ENCODE data around the gene OPCML. TPM values are rescaled to one million over a fixed set of nuclear protein-coding genes. Genes with fewer than 3 reads are reported as not detected.

OPCML gene
- total RNA-seq, 1 donor from 2014 or later = not detected

- no peak for TF ChIP-seq POLR2A (IDR thresholded peaks at IDR 0.05)
- TF ChIP-seq, protein P1, sequence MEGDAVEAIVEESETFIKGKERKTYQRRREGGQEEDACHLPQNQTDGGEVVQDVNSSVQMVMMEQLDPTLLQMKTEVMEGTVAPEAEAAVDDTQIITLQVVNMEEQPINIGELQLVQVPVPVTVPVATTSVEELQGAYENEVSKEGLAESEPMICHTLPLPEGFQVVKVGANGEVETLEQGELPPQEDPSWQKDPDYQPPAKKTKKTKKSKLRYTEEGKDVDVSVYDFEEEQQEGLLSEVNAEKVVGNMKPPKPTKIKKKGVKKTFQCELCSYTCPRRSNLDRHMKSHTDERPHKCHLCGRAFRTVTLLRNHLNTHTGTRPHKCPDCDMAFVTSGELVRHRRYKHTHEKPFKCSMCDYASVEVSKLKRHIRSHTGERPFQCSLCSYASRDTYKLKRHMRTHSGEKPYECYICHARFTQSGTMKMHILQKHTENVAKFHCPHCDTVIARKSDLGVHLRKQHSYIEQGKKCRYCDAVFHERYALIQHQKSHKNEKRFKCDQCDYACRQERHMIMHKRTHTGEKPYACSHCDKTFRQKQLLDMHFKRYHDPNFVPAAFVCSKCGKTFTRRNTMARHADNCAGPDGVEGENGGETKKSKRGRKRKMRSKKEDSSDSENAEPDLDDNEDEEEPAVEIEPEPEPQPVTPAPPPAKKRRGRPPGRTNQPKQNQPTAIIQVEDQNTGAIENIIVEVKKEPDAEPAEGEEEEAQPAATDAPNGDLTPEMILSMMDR (IDR thresholded peaks at IDR 0.05) = no peak
- no peak for TF ChIP-seq POLR2AphosphoS5 (IDR thresholded peaks at IDR 0.05; ENCODE audit: insufficient read depth in 1 of 2, low read depth in 1 of 2)
- intact Hi-C loops (cut with DNase I) = no loop called here
- Histone ChIP-seq H3K27ac (no peak overlapping the region), H3K4me3 (no peak overlapping the region), H3K27me3 (no peaks in the 10 kb centered on the region), H3K9me3 (no peaks in the 10 kb centered on the region), H3K4me1 (no peaks in the 10 kb centered on the region), H3K36me3 (no peaks in the 10 kb centered on the region)
- DNase-seq (ENCODE audit: extremely low spot score in 2 of 2) = no peak
These were observed 673.0 kb downstream of the OPCML start for GRCh38 chr11:132859306-132859705.

- TF ChIP-seq, protein P1 (IDR thresholded peaks at IDR 0.05) = no peak
- TF ChIP-seq POLR2A (IDR thresholded peaks at IDR 0.05) (no peak), POLR2AphosphoS5 (IDR thresholded peaks at IDR 0.05; ENCODE audit: insufficient read depth in 1 of 2, low read depth in 1 of 2) (no peak)
- H3K36me3 ChIP-seq = no peaks in the 10 kb centered on the region
- no peak for DNase-seq (ENCODE audit: extremely low spot score in 2 of 2)
- H3K4me1 ChIP-seq = no peaks in the 10 kb centered on the region
- H3K4me3 ChIP-seq = no peak overlapping the region
- no peaks in the 10 kb centered on the region for H3K27me3 ChIP-seq
- no peak overlapping the region for H3K27ac ChIP-seq
- no peaks in the 10 kb centered on the region for H3K9me3 ChIP-seq
- intact Hi-C loops (cut with DNase I) = no loop called here
These were observed 674.1 kb downstream of the OPCML start for GRCh38 chr11:132858223-132858622.

DNA sequence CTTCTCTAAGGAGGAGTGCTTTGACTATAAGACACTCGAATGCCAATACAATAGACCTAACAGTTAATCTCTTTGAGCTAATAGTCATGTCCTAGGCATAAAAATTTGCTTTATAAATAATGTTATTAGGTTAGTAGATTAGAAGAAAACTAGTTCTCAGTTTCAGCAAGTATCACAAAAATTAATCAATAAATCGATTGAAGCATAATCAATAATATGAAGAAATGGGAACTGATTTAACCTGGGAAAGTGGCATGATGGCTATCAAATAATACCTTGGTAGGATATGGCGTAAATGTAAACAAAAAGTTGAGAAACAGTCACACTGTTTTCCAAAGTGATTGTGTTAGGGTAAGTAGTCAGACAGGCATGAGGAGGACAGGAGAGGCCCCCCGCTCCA is 676.3 kb downstream of the OPCML start:
- intact Hi-C loops (cut with DNase I) = no loop called here
- Histone ChIP-seq H3K9me3 (no peaks in the 10 kb centered on the region), H3K4me1 (no peaks in the 10 kb centered on the region), H3K4me3 (no peak overlapping the region), H3K27me3 (no peaks in the 10 kb centered on the region), H3K36me3 (no peaks in the 10 kb centered on the region), H3K27ac (no peak overlapping the region)
- TF ChIP-seq POLR2AphosphoS5 (IDR thresholded peaks at IDR 0.05; ENCODE audit: insufficient read depth in 1 of 2, low read depth in 1 of 2) (no peak), POLR2A (IDR thresholded peaks at IDR 0.05) (no peak)
- TF ChIP-seq, protein P1 (IDR thresholded peaks at IDR 0.05) = no peak
- no peak for DNase-seq (ENCODE audit: extremely low spot score in 2 of 2)

GRCh38 chr11:132855516-132855915 is 676.8 kb downstream of the OPCML start:
- intact Hi-C loops (cut with DNase I) = no loop called here
- H3K36me3 ChIP-seq = no peaks in the 10 kb centered on the region
- TF ChIP-seq, protein P1 (IDR thresholded peaks at IDR 0.05) = no peak
- no peak for TF ChIP-seq POLR2A (IDR thresholded peaks at IDR 0.05)
- TF ChIP-seq POLR2AphosphoS5 (IDR thresholded peaks at IDR 0.05; ENCODE audit: insufficient read depth in 1 of 2, low read depth in 1 of 2) = no peak
- no peaks in the 10 kb centered on the region for H3K9me3 ChIP-seq
- H3K27ac ChIP-seq = no peak overlapping the region
- H3K4me1 ChIP-seq = no peaks in the 10 kb centered on the region
- no peak for DNase-seq (ENCODE audit: extremely low spot score in 2 of 2)
- no peak overlapping the region for H3K4me3 ChIP-seq
- H3K27me3 ChIP-seq = no peaks in the 10 kb centered on the region

GRCh38 chr11:132853886-132854285 is 678.4 kb downstream of the OPCML start:
- Histone ChIP-seq H3K27ac (no peak overlapping the region), H3K4me1 (no peaks in the 10 kb centered on the region), H3K4me3 (no peak overlapping the region), H3K36me3 (no peaks in the 10 kb centered on the region), H3K9me3 (no peaks in the 10 kb centered on the region), H3K27me3 (no peaks in the 10 kb centered on the region)
- no peak for TF ChIP-seq POLR2AphosphoS5 (IDR thresholded peaks at IDR 0.05; ENCODE audit: insufficient read depth in 1 of 2, low read depth in 1 of 2)
- TF ChIP-seq, protein P1 (IDR thresholded peaks at IDR 0.05) = no peak
- TF ChIP-seq POLR2A (IDR thresholded peaks at IDR 0.05) = no peak
- intact Hi-C loops (cut with DNase I) = no loop called here
- DNase-seq (ENCODE audit: extremely low spot score in 2 of 2) = no peak

All from vagina (tissue), 2 donors.